CD4-positive, alpha-beta T cell treated with Interferon gamma for 1 hour (primary cell): ENCODE measurements around the gene PJA2.
"Not testable (repeated sequence)": the region's sequence is repeated elsewhere in the genome, so short reads cannot be mapped to it uniquely, and the experiment has no call there.

Experiments used
- DNase-seq: peaks from one replicate; pipeline ENCODE4 v3.0.0-alpha.2; 2020

PJA2 gene

DNA sequence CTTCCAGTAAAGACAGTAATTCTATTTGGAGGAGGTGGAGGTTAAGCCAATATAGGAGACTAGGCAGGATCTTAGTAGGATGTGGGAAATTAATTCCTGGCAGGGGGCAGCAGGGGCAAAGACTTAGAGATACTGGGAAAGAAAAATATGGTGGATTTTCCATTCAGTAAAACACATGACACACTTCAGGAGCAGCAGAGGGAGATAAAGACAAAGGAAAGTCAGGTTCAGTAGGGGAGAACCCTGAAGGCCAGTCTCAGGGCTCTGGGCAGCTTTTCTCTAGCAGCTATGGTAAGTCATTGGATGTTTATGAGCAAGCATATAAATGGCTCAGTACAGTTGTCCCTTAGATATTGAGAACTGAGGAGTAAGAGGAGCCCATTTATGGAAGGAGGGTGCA is 105.5 kb downstream of the PJA2 start:
- DNase-seq = no peak

DNA sequence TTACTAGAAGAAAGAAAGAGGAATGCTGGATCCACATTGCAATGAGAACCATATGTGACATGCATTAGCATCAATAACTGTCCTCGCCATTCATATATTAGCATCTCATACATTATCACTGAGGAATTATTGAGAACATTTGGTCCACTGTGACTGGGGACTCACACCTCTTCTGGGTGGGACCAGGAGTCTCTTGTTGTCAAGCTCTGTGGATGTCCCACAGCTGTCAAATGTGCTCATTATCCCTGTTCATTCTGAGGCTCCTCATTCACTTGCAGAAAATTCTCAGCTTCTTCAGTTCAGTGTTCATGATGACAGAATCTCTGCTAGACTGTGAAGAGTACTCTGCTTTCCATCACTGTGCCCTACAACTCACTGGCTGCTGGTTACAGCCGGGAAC is 109.4 kb downstream of the PJA2 start:
- no peak for DNase-seq

- no peak for DNase-seq
Measured at GRCh38 chr5:109299557-109299956, 110.2 kb downstream of the PJA2 start.

- DNase-seq = no peak
Measured at GRCh38 chr5:109298794-109299193, 111.0 kb downstream of the PJA2 start.

- no peak for DNase-seq
Measured at GRCh38 chr5:109297900-109298299, 111.9 kb downstream of the PJA2 start.

GRCh38 chr5:109291090-109291489 is 118.7 kb downstream of the PJA2 start:
- no peak for DNase-seq

- DNase-seq = no peak
Measured at GRCh38 chr5:109290231-109290630, 119.5 kb downstream of the PJA2 start.

DNA sequence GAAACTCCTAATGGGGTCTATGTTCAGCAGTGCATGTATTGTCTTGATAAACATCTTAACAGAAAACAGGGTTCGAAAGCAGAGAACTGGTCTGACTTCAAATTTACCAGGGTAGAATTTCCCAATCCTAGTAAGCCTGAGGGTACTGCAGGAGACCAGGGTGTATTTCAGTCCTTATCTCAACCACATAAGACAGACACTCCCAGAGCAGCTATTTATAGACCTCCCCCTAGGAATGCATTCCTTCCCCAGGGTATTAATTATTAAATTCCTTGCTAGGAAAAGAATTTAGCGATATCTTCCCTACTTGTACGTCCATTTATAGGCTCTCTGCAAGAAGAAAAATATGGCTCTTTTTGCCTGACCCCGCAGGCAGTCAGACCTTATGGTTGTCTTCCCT is 123.1 kb downstream of the PJA2 start:
- DNase-seq = not testable (repeated sequence)
